ENCODE measurements around the gene MGAT5B. TPM values are rescaled to one million over a fixed set of nuclear protein-coding genes. Genes with fewer than 3 reads are reported as not detected.
A peak's percentile ranks its signal among the peaks of the same experiment; 100 is the strongest.
"Not testable (repeated sequence)": the region's sequence is repeated elsewhere in the genome, so short reads cannot be mapped to it uniquely, and the experiment has no call there.

MGAT5B gene
- polyA plus RNA-seq, 1 donor from 2014 or later: not detected

- peaks cover 0 to 2% (median 0%) of the 10 kb centered on the region in 3 donors for H3K9me3 Mint-ChIP-seq
- H3K4me3 Mint-ChIP-seq: no peak overlapping the region
- H3K36me3 Mint-ChIP-seq: peaks cover 4% of the 10 kb centered on the region
- H3K27ac Mint-ChIP-seq: no peak overlapping the region
- peaks cover 44% of the 10 kb centered on the region for H3K27me3 Mint-ChIP-seq
- peaks cover 10 to 13% (median 10%) of the 10 kb centered on the region in 3 donors for H3K4me1 Mint-ChIP-seq
These were observed 26.3 kb upstream of the MGAT5B start for GRCh38 chr17:76841776-76842405.

GRCh38 chr17:76843068-76843467 is 25.1 kb upstream of the MGAT5B start:
- not testable (repeated sequence) for H3K27ac Mint-ChIP-seq, H3K4me3 Mint-ChIP-seq, H3K9me3 Mint-ChIP-seq, H3K36me3 Mint-ChIP-seq
- H3K4me1 Mint-ChIP-seq: peaks cover 10 to 13% (median 10%) of the 10 kb centered on the region in 3 donors
- peaks cover 48% of the 10 kb centered on the region for H3K27me3 Mint-ChIP-seq

GRCh38 chr17:76843703-76844484 is 24.3 kb upstream of the MGAT5B start:
- Mint-ChIP-seq H3K4me1 (peaks cover 10 to 13% (median 10%) of the 10 kb centered on the region in 3 donors), H3K36me3 (peaks cover 4% of the 10 kb centered on the region), H3K27ac (no peak overlapping the region), H3K4me3 (peak overlapping the region in 1 of 4 donors; percentile 63), H3K27me3 (peaks cover 48% of the 10 kb centered on the region), H3K9me3 (peaks cover 0 to 2% (median 0%) of the 10 kb centered on the region in 3 donors)

GRCh38 chr17:76844485-76844829 is 23.7 kb upstream of the MGAT5B start:
- Mint-ChIP-seq H3K4me3 (peak overlapping the region in 1 of 4 donors; percentile 63), H3K9me3 (peaks cover 0 to 2% (median 0%) of the 10 kb centered on the region in 3 donors), H3K27me3 (peaks cover 48% of the 10 kb centered on the region), H3K36me3 (peaks cover 4% of the 10 kb centered on the region), H3K27ac (no peak overlapping the region), H3K4me1 (peaks cover 10 to 13% (median 10%) of the 10 kb centered on the region in 3 donors)

GRCh38 chr17:76844846-76845245 is 23.4 kb upstream of the MGAT5B start:
- Mint-ChIP-seq H3K9me3 (peaks cover 0 to 2% (median 0%) of the 10 kb centered on the region in 3 donors), H3K27ac (no peak overlapping the region), H3K4me3 (peak overlapping the region in 1 of 4 donors; percentile 71), H3K36me3 (peaks cover 4% of the 10 kb centered on the region), H3K4me1 (peaks cover 6 to 11% (median 8%) of the 10 kb centered on the region in 3 donors), H3K27me3 (peaks cover 46% of the 10 kb centered on the region)

- Mint-ChIP-seq H3K4me1 (peaks cover under 1 to 6% (median 2%) of the 10 kb centered on the region in 3 donors), H3K27ac (no peak overlapping the region), H3K4me3 (no peak overlapping the region), H3K27me3 (peaks cover 42% of the 10 kb centered on the region), H3K36me3 (peaks cover 4% of the 10 kb centered on the region), H3K9me3 (peaks cover 0 to 2% (median 0%) of the 10 kb centered on the region in 3 donors)
These were observed 22.6 kb upstream of the MGAT5B start for GRCh38 chr17:76845541-76846017.

GRCh38 chr17:76847031-76847430 is 21.2 kb upstream of the MGAT5B start:
- Mint-ChIP-seq H3K36me3 (peaks cover 4% of the 10 kb centered on the region), H3K4me3 (no peak overlapping the region), H3K4me1 (peaks cover 0 to 5% (median 2%) of the 10 kb centered on the region in 3 donors), H3K9me3 (peaks cover 0 to 2% (median 0%) of the 10 kb centered on the region in 3 donors), H3K27me3 (peaks cover 36% of the 10 kb centered on the region), H3K27ac (no peak overlapping the region)

- peak overlapping the region in 1 of 4 donors; percentile 5 for H3K4me3 Mint-ChIP-seq
- peaks cover 0 to 5% (median 2%) of the 10 kb centered on the region in 3 donors for H3K4me1 Mint-ChIP-seq
- H3K9me3 Mint-ChIP-seq: peaks cover 0 to 2% (median 0%) of the 10 kb centered on the region in 3 donors
- peaks cover 4% of the 10 kb centered on the region for H3K36me3 Mint-ChIP-seq
- peaks cover 25% of the 10 kb centered on the region for H3K27me3 Mint-ChIP-seq
- no peak overlapping the region for H3K27ac Mint-ChIP-seq
These were observed 19.5 kb upstream of the MGAT5B start for GRCh38 chr17:76848670-76849069.

GRCh38 chr17:76849160-76849559 is 19.0 kb upstream of the MGAT5B start:
- not testable (repeated sequence) for H3K4me1 Mint-ChIP-seq, H3K9me3 Mint-ChIP-seq, H3K36me3 Mint-ChIP-seq, H3K27ac Mint-ChIP-seq, H3K4me3 Mint-ChIP-seq
- H3K27me3 Mint-ChIP-seq: peaks cover 22% of the 10 kb centered on the region

- H3K36me3 Mint-ChIP-seq: no peaks in the 10 kb centered on the region
- H3K4me3 Mint-ChIP-seq: no peak overlapping the region
- H3K9me3 Mint-ChIP-seq: no peaks in the 10 kb centered on the region
- H3K4me1 Mint-ChIP-seq: no peaks in the 10 kb centered on the region
- peaks cover 14% of the 10 kb centered on the region for H3K27me3 Mint-ChIP-seq
- no peak overlapping the region for H3K27ac Mint-ChIP-seq
These were observed 15.4 kb upstream of the MGAT5B start for GRCh38 chr17:76852843-76853242.

GRCh38 chr17:76855105-76855504 is 13.1 kb upstream of the MGAT5B start:
- Mint-ChIP-seq H3K4me1 (no peaks in the 10 kb centered on the region), H3K4me3 (no peak overlapping the region), H3K27me3 (peaks cover 16% of the 10 kb centered on the region), H3K36me3 (no peaks in the 10 kb centered on the region), H3K27ac (no peak overlapping the region), H3K9me3 (no peaks in the 10 kb centered on the region)

- Mint-ChIP-seq H3K27me3 (peaks cover 18% of the 10 kb centered on the region), H3K9me3 (no peaks in the 10 kb centered on the region), H3K36me3 (no peaks in the 10 kb centered on the region), H3K27ac (peak overlapping the region in 1 of 3 donors; percentile 81), H3K4me1 (peaks cover 0 to 2% (median 0%) of the 10 kb centered on the region in 3 donors), H3K4me3 (no peak overlapping the region)
These were observed 6.1 kb upstream of the MGAT5B start for GRCh38 chr17:76862079-76862478.

GRCh38 chr17:76862494-76862893 is 5.7 kb upstream of the MGAT5B start:
- peaks cover 0 to 2% (median 0%) of the 10 kb centered on the region in 3 donors for H3K4me1 Mint-ChIP-seq
- no peak overlapping the region for H3K4me3 Mint-ChIP-seq

GRCh38 chr17:76864024-76864423 is 4.2 kb upstream of the MGAT5B start:
- Mint-ChIP-seq H3K4me1 (peaks cover 0 to 3% (median 2%) of the 10 kb centered on the region in 3 donors), H3K4me3 (no peak overlapping the region), H3K9me3 (no peaks in the 10 kb centered on the region), H3K27me3 (peaks cover 28% of the 10 kb centered on the region), H3K27ac (no peak overlapping the region), H3K36me3 (no peaks in the 10 kb centered on the region)

More at GRCh38 chr17:76862494-76862893, 5.7 kb upstream of the MGAT5B start:
- Mint-ChIP-seq H3K36me3 (no peaks in the 10 kb centered on the region), H3K27me3 (peaks cover 21% of the 10 kb centered on the region), H3K9me3 (no peaks in the 10 kb centered on the region), H3K27ac (no peak overlapping the region)

GRCh38 chr17:76865174-76865573 is 3.0 kb upstream of the MGAT5B start:
- H3K27ac Mint-ChIP-seq: no peak overlapping the region
- no peaks in the 10 kb centered on the region for H3K36me3 Mint-ChIP-seq
- H3K27me3 Mint-ChIP-seq: peaks cover 27% of the 10 kb centered on the region
- H3K9me3 Mint-ChIP-seq: no peaks in the 10 kb centered on the region
- H3K4me1 Mint-ChIP-seq: peaks cover 0 to 3% (median 2%) of the 10 kb centered on the region in 3 donors
- H3K4me3 Mint-ChIP-seq: no peak overlapping the region
